K562 (cell line): ENCODE results near the gene COG3. TPM values are rescaled to one million over a fixed set of nuclear protein-coding genes. Genes with fewer than 3 reads are reported as not detected.

Experiments
- ARID3A ChIP-seq: IDR thresholded peaks from 2 replicates; pipeline ENCODE4 v1.6.1; 2012; ENCODE audit warnings: low read depth, low read length, improper control_type of control experiment, borderline replicate concordance
- CBX1 ChIP-seq: sonication (generic); IDR thresholded peaks from 2 replicates; pipeline ENCODE4 v1.6.1; 2016; ENCODE audit warnings: antibody characterized with exemption, low read depth, mild to moderate bottlenecking
- ELF2 ChIP-seq: fragments of 250-450 bp; sonication (Bioruptor Pico); IDR thresholded peaks from 2 replicates; pipeline ENCODE4 v1.5.0; 2021; ENCODE audit warnings: mild to moderate bottlenecking
- HDAC1 ChIP-seq, 2 experiments: fragments of 450-650 bp; IDR thresholded peaks; 2 replicates each; pipeline ENCODE4 v1.6.1; 2016 to 2017; ENCODE audit warnings: inconsistent platforms in 1 of 2, mild to moderate bottlenecking in 1 of 2, moderate library complexity in 1 of 2
- HMGXB4 ChIP-seq: sonication (generic); formaldehyde crosslinking; IDR thresholded peaks from 2 replicates; pipeline ENCODE4 v1.8.1; 2023; ENCODE audit warnings: mild to moderate bottlenecking, missing genetic modification reagents
- HOXB6 ChIP-seq: fragments of 250-450 bp; sonication (Bioruptor Pico); IDR thresholded peaks from 2 replicates; pipeline ENCODE4 v1.5.1; 2022; ENCODE audit warnings: mild to moderate bottlenecking, borderline replicate concordance
- KDM4B ChIP-seq, 2 experiments: fragments of 450-650 bp in 1 of 2; sonication (generic) in 1 of 2; IDR thresholded peaks; 2 replicates each; pipeline ENCODE4 v1.6.1; 2016 to 2017; ENCODE audit warnings: borderline replicate concordance in 2 of 2, antibody characterized with exemption in 1 of 2, low read depth in 1 of 2, mild to moderate bottlenecking in 1 of 2
- NCOR1 ChIP-seq: fragments of 450-650 bp; IDR thresholded peaks from 2 replicates; pipeline ENCODE4 v1.6.1; 2016; ENCODE audit warnings: mild to moderate bottlenecking, moderate library complexity
- POLR2H ChIP-seq: IDR thresholded peaks from 2 replicates; pipeline ENCODE4 v1.6.1; 2016; ENCODE audit warnings: missing genetic modification characterization, low read depth, mild to moderate bottlenecking, control low read depth, missing compliant biosample characterization, moderate library complexity
- RB1 ChIP-seq: fragments of 450-650 bp; IDR thresholded peaks from 2 replicates; pipeline ENCODE4 v1.6.1; 2017; ENCODE audit warnings: low read depth, mild to moderate bottlenecking
- SOX6 ChIP-seq: fragments of 450-650 bp; IDR thresholded peaks from 2 replicates; pipeline ENCODE4 v1.6.1; 2014; ENCODE audit warnings: mild to moderate bottlenecking
- TAF9B ChIP-seq: fragments of 450-650 bp; IDR thresholded peaks from 2 replicates; pipeline ENCODE4 v1.6.1; 2018; ENCODE audit warnings: mild to moderate bottlenecking; ENCODE audit not compliant: partially characterized antibody
- UBTF ChIP-seq, 2 experiments: IDR thresholded peaks; 2 replicates each; pipeline ENCODE4 v1.6.1; 2012; ENCODE audit warnings: improper control_type of control experiment in 2 of 2, low read depth in 2 of 2, low read length in 2 of 2, borderline replicate concordance in 1 of 2
- ZEB2 ChIP-seq: fragments of 450-650 bp; IDR thresholded peaks from 2 replicates; pipeline ENCODE4 v1.6.1; 2016
- ZNF57 ChIP-seq: fragments of 450-650 bp; formaldehyde crosslinking; IDR thresholded peaks from 2 replicates; pipeline ENCODE4 v1.4.0; 2020; ENCODE audit warnings: mild to moderate bottlenecking, moderate library complexity
- ZNF589 ChIP-seq: fragments of 200-800 bp; sonication (Bioruptor generic); IDR thresholded peaks from 2 replicates; pipeline ENCODE4 v1.6.1; 2016; ENCODE audit warnings: low read depth, missing genetic modification characterization, missing compliant biosample characterization
- ZNF639 ChIP-seq, 2 experiments: fragments of 200-800 bp in 1 of 2; sonication (Bioruptor generic) in 1 of 2; sonication (generic) in 1 of 2; formaldehyde crosslinking in 1 of 2; IDR thresholded peaks in 1 of 2; conservative IDR thresholded peaks in 1 of 2; 2 replicates each; pipeline versions ENCODE4 v1.5.0 to v1.6.1; 2016 to 2020; ENCODE audit warnings: missing compliant biosample characterization in 1 of 2, missing genetic modification characterization in 1 of 2, missing genetic modification reagents in 1 of 2
- polyA plus RNA-seq, 8 experiments: library from polyadenylated mRNA; depleted of rRNA in 4 of 8; stranded (reverse) in 5 of 8; unstranded in 3 of 8; fragments of >200 nt; fragmentation: Nextera tagmentation in 2 of 8; fragmentation: Illumina TruSeq in 1 of 8; extraction: Ambion mirVana in 2 of 8; extraction: Trizol in 1 of 8; gene quantifications; 2 replicates each; pipeline versions ENCODE4 v1.2.1 to v1.2.3, GENCODE V29; 2011 to 2014; ENCODE audit warnings: inconsistent platforms in 1 of 8, missing spikeins in 1 of 8
- total RNA-seq, 7 experiments: library from RNA; depleted of rRNA in 6 of 7; stranded (reverse); fragments of >200 nt in 6 of 7; fragmentation: Illumina TruSeq in 2 of 7; extraction: Trizol in 2 of 7; gene quantifications; 2 replicates each; pipeline versions ENCODE4 v1.2.1 to v1.2.3, GENCODE V29; 2011 to 2021; ENCODE audit warnings: low replicate concordance in 1 of 7

COG3 gene
- total and polyA plus RNA-seq, 9 of the 15 experiments (the other 6 are each of a cell fraction or from before 2014, with no cell fraction given), result 3.9 to 22.9 (median 14.5) TPM

GRCh38 chr13:45464687-45465453, at the start of gene COG3 (continued):
- TF ChIP-seq SOX6 (peak; percentile 16; the same call in 1 of the 2 replicates), ZNF589 (0 out of 2 replicates have a peak, but pooled peaks have one; percentile 4), KDM4B (IDR thresholded peaks at IDR 0.05; ENCODE audit: borderline replicate concordance in 2 of 2, low read depth in 1 of 2) (peak in 1 of 2 experiments; percentile 82; a peak in 1 of 4 replicates), NCOR1 (0 out of 2 replicates have a peak, but pooled peaks have one; percentile 6), HOXB6 (no peak), RB1 (peak; percentile 53; the same call in 1 of the 2 replicates), HMGXB4 (peak; percentile 69; the same call in 1 of the 2 replicates), HDAC1 (IDR thresholded peaks at IDR 0.05) (peak in 1 of 2 experiments; percentile 74; a peak in 2 of 4 replicates), ELF2 (CRISPR knock-in tag) (peak; percentile 73), ZEB2 (no peak), TAF9B (peak; percentile 50), ZNF639 (CRISPR knock-in tag; conservative IDR thresholded peaks at IDR 0.05 in 1 of 2, IDR thresholded peaks at IDR 0.05 in 1 of 2) (peak in 1 of 2 experiments; percentile 100; a peak in 2 of 4 replicates), ARID3A (peak; percentile 85; the same call in 1 of the 2 replicates), POLR2H (peak; percentile 44; the same call in 1 of the 2 replicates), UBTF (IDR thresholded peaks at IDR 0.05; ENCODE audit: borderline replicate concordance in 1 of 2, low read depth in 2 of 2, low read length in 2 of 2) (0 out of 4 replicates have a peak, but pooled peaks of 1 of the 2 experiments have one; percentile 5), ZNF57 (CRISPR knock-in tag) (no peak), CBX1 (peak; percentile 66; the same call in 1 of the 2 replicates)
